Large intestine (tissue), 3 donors: Measurements from ENCODE around the gene ZNFX1. TPM values are rescaled to one million over a fixed set of nuclear protein-coding genes. Genes with fewer than 3 reads are reported as not detected.

Experiments used
- DNase-seq, 2 donors: peaks; one replicate each; pipeline versions ENCODE4 v3.0.0 to v3.0.0-alpha.2; 2013
- H3K27ac ChIP-seq: one replicate; pipeline ENCODE4 v1.5.1; 2013; ENCODE audit warnings: low read length
- H3K27me3 ChIP-seq: 2 replicates; pipeline ENCODE4 v1.6.1; 2013; ENCODE audit warnings: low read length; ENCODE audit not compliant: control insufficient read depth, insufficient read depth
- H3K36me3 ChIP-seq: 2 replicates; pipeline ENCODE4 v1.6.1; 2013; ENCODE audit warnings: low read length; ENCODE audit not compliant: control insufficient read depth, insufficient read depth
- H3K4me1 ChIP-seq: one replicate; pipeline ENCODE4 v1.6.1; 2013; ENCODE audit warnings: low read length; ENCODE audit not compliant: control insufficient read depth, insufficient read depth
- H3K4me3 ChIP-seq: one replicate; pipeline ENCODE4 v1.5.1; 2013; ENCODE audit warnings: low read length
- H3K9me3 ChIP-seq: one replicate; pipeline ENCODE4 v1.6.1; 2013; ENCODE audit warnings: mild to moderate bottlenecking, low read depth, low read length, moderate library complexity; ENCODE audit not compliant: control insufficient read depth
- WGBS: methylation state at CpG from one replicate; pipeline ENCODE4 v1.1.5; 2013; ENCODE audit warnings: low lambda C conversion rate; ENCODE audit not compliant: insufficient coverage; 5-methylcytosine and 5-hydroxymethylcytosine counted together
- polyA plus RNA-seq: library from polyadenylated mRNA; unstranded; fragments of 120-200 nt; gene quantifications from one replicate; pipeline ENCODE4 v1.2.1, GENCODE V29; 2013

The ZNFX1 gene
- polyA plus RNA-seq, 1 donor: 16.4 TPM

DNA sequence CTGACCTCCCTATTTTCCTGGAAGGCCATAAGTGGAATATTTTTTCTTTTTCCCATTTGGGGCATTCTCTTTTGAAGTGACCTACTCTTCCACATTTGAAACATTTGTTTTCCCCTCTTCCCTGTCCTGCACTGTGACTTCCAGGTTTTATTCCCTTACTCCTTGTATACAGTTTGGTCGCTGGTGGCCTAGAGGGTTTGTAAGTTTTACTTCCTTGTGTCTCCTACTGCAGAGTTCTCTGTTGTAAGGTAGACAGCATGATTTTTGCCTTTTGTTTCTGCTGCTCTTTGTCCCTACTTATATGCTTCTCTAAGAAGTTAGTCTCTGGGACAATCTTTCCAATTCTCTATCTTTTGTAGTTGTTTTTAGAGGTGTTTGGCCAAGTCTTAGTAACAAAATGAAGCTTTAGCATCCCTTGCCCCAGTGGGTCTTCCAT lies 7.4 kb upstream of the ZNFX1 start:
- peaks cover 96% of the 10 kb centered on the region for H3K36me3 ChIP-seq
- no peak overlapping the region for H3K4me3 ChIP-seq
- peaks cover 57% of the 10 kb centered on the region for H3K9me3 ChIP-seq
- no peak for DNase-seq
- no CpG with 5 or more reads among the region's 1 CpG for WGBS
- peaks cover 10% of the 10 kb centered on the region for H3K4me1 ChIP-seq
- H3K27ac ChIP-seq: no peak overlapping the region
- no peaks in the 10 kb centered on the region for H3K27me3 ChIP-seq

GRCh38 chr20:49284818-49285217 lies 7.0 kb upstream of the ZNFX1 start:
- Histone ChIP-seq H3K9me3 (peaks cover 57% of the 10 kb centered on the region), H3K4me1 (peaks cover 15% of the 10 kb centered on the region), H3K36me3 (peaks cover 96% of the 10 kb centered on the region)

GRCh38 chr20:49283703-49284625 lies 6.1 kb upstream of the ZNFX1 start:
- 100% methylated on average over 1 of the region's 3 CpGs for WGBS
- Histone ChIP-seq H3K36me3 (peaks cover 94% of the 10 kb centered on the region), H3K27ac (no peak overlapping the region), H3K9me3 (peaks cover 57% of the 10 kb centered on the region), H3K4me3 (no peak overlapping the region), H3K27me3 (no peaks in the 10 kb centered on the region), H3K4me1 (peaks cover 13% of the 10 kb centered on the region)
- DNase-seq: no peak

More at GRCh38 chr20:49284818-49285217, 7.0 kb upstream of the ZNFX1 start:
- H3K27ac ChIP-seq: no peak overlapping the region
- no peak overlapping the region for H3K4me3 ChIP-seq
- H3K27me3 ChIP-seq: no peaks in the 10 kb centered on the region
- 100% methylated on average over 1 of the region's 5 CpGs for WGBS
- no peak for DNase-seq

DNA sequence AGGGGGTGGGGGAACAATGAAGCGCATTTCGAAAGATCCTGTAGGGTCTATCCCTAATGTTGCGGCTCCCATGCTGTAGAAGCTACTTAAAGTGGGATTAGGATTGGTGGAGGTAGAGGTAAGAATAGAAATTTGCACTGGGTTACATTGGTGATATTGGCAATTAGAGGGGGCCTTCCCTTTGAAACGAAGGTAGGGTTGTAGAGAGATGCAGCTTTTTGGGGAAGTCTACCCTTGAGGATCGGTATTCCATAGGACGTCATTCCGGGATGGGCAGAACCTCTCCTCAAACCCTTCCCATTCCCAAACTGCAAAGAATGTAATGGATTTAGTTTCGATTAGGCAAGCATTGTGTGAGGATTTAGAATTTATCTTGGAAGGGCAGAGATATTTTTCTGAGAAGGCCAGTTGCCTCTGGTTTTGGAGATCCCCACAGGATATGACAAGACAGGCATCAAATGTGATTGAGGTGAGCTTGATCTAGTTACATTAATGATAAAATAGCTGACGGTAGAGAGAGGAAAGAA lies 5.4 kb upstream of the ZNFX1 start:
- Histone ChIP-seq H3K9me3 (peaks cover 57% of the 10 kb centered on the region), H3K27ac (no peak overlapping the region), H3K4me1 (peaks cover 8% of the 10 kb centered on the region), H3K36me3 (peaks cover 87% of the 10 kb centered on the region), H3K4me3 (no peak overlapping the region), H3K27me3 (no peaks in the 10 kb centered on the region)
- 100% methylated on average over 1 of the region's 9 CpGs for WGBS
- no peak for DNase-seq

GRCh38 chr20:49282584-49283171 lies 4.8 kb upstream of the ZNFX1 start:
- no peak overlapping the region for H3K27ac ChIP-seq
- H3K4me3 ChIP-seq: no peak overlapping the region
- no CpG with 5 or more reads among the region's 20 CpGs for WGBS
- no peaks in the 10 kb centered on the region for H3K27me3 ChIP-seq
- H3K36me3 ChIP-seq: peaks cover 84% of the 10 kb centered on the region
- peaks cover 57% of the 10 kb centered on the region for H3K9me3 ChIP-seq
- peaks cover 7% of the 10 kb centered on the region for H3K4me1 ChIP-seq
- no peak for DNase-seq

GRCh38 chr20:49281913-49282467 lies 4.1 kb upstream of the ZNFX1 start:
- H3K36me3 ChIP-seq: peaks cover 77% of the 10 kb centered on the region
- WGBS: no CpG with 5 or more reads among the region's 9 CpGs
- H3K4me3 ChIP-seq: no peak overlapping the region
- H3K27me3 ChIP-seq: no peaks in the 10 kb centered on the region
- peaks cover 54% of the 10 kb centered on the region for H3K9me3 ChIP-seq
- DNase-seq: no peak
- peaks cover 7% of the 10 kb centered on the region for H3K4me1 ChIP-seq
- H3K27ac ChIP-seq: no peak overlapping the region

- DNase-seq: no peak
- Histone ChIP-seq H3K27ac (no peak overlapping the region), H3K27me3 (no peaks in the 10 kb centered on the region), H3K36me3 (peaks cover 70% of the 10 kb centered on the region), H3K4me1 (peaks cover 7% of the 10 kb centered on the region), H3K9me3 (peaks cover 47% of the 10 kb centered on the region), H3K4me3 (no peak overlapping the region)
- WGBS: 69% methylated on average over 5 of the region's 13 CpGs
These were observed 3.4 kb upstream of the ZNFX1 start for GRCh38 chr20:49281059-49281912.

GRCh38 chr20:49280463-49281058 lies 2.7 kb upstream of the ZNFX1 start:
- 40% methylated on average over 1 of the region's 6 CpGs for WGBS
- peaks cover 63% of the 10 kb centered on the region for H3K36me3 ChIP-seq
- DNase-seq: no peak

DNA sequence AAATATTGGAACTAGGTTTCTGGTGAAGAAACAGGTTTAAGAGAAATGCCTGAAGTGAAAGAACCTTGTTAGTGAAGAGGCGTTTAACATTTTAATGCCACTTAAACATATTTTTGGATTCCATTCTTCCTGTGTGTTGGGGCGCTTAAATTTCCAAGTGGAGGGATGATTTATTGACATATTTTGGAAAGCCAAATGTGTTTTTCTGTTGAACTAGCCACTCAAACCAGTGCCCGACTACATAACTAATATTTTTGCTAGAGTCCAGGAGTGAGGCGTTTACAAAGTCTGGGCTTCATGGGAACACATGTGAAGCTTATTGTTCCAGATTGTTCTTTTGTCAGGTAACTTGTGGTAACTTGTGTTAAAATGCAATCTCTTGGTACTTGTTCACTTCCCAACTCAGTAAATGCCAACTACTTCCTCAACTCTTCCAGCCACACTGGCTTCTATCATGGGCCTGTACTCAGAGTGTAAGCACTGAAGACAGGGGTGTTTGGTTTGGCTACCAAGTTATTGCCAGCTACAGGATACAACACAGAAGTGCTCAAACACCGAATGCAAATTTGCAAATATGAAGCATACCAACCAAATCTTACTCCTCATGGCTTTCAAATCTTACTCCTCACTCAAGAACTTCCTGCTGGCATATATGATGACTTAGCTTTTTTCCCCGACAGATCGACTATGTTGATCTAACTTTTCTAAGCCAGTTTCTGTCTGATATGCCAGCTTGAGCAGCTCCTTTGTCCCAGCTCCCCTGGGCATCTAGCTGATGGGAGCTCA lies 2.0 kb upstream of the ZNFX1 start:
- Histone ChIP-seq H3K4me1 (peaks cover 7% of the 10 kb centered on the region), H3K9me3 (peaks cover 34% of the 10 kb centered on the region), H3K27me3 (no peaks in the 10 kb centered on the region), H3K27ac (no peak overlapping the region), H3K4me3 (peak overlapping the region; percentile 85), H3K36me3 (peaks cover 60% of the 10 kb centered on the region)
- no peak for DNase-seq
- 75% methylated on average over 2 of the region's 7 CpGs for WGBS

More at GRCh38 chr20:49280463-49281058, 2.7 kb upstream of the ZNFX1 start:
- Histone ChIP-seq H3K4me1 (peaks cover 7% of the 10 kb centered on the region), H3K4me3 (no peak overlapping the region), H3K27me3 (no peaks in the 10 kb centered on the region), H3K9me3 (peaks cover 40% of the 10 kb centered on the region), H3K27ac (no peak overlapping the region)
